SK-N-SH (cell line): ENCODE data around the gene PTPRC. TPM values are rescaled to one million over a fixed set of nuclear protein-coding genes. Genes with fewer than 3 reads are reported as not detected.

Experiments used
- CTCF ChIA-PET: fragments of 300-600, 350-600 bp; formaldehyde crosslinking; extraction: SDS; loops from one replicate; lab custom pipeline; 2021; lab: Yijun Ruan, JAX
- POLR2A ChIA-PET: fragments of 350-600 bp; sonication (Branson Sonifier 250); formaldehyde crosslinking; extraction: SDS; loops from one replicate; lab custom pipeline; 2020; ENCODE audit warnings: antibody characterized with exemption, inconsistent platforms; lab: Yijun Ruan, JAX
- DNase-seq: peaks from one replicate; pipeline ENCODE4 v3.0.0; 2012
- H2AFZ ChIP-seq: fragments of 200-600 bp; sonication (generic); 2 replicates; pipeline ENCODE4 v1.8.1; 2016; ENCODE audit warnings: antibody characterized with exemption, mild to moderate bottlenecking, low read depth
- H3F3A ChIP-seq: fragments of 200-600 bp; sonication (generic); replicated peaks from 2 replicates; pipeline ENCODE3; 2016; ENCODE audit warnings: antibody characterized with exemption, mild to moderate bottlenecking; ENCODE audit not compliant: insufficient read depth
- H3K27ac ChIP-seq, 2 experiments: fragments of 200-500 bp in 1 of 2; fragments of 200-600 bp in 1 of 2; sonication (Bioruptor generic) in 1 of 2; sonication (generic), shearing (Covaris generic) in 1 of 2; 2 replicates each; pipeline versions ENCODE4 v1.5.1 to v1.6.1; 2014 to 2016; ENCODE audit warnings: low read depth in 2 of 2, inconsistent platforms in 1 of 2, low read length in 1 of 2, mild to moderate bottlenecking in 1 of 2, mixed read lengths in 1 of 2
- H3K27me3 ChIP-seq: fragments of 200-600 bp; sonication (generic), shearing (Covaris generic); 2 replicates; pipeline ENCODE4 v1.6.1; 2016; ENCODE audit warnings: mixed run types; ENCODE audit not compliant: insufficient read depth
- H3K36me3 ChIP-seq, 2 experiments: fragments of 200-500 bp in 1 of 2; fragments of 200-600 bp in 1 of 2; sonication (Bioruptor generic) in 1 of 2; sonication (generic) in 1 of 2; replicated peaks in 1 of 2; 2 replicates each; pipeline versions ENCODE3 to v1.5.1; 2014 to 2016; ENCODE audit warnings: low read length in 1 of 2, mild to moderate bottlenecking in 1 of 2; ENCODE audit not compliant: insufficient read depth in 2 of 2, control insufficient read depth in 1 of 2
- H3K4me1 ChIP-seq, 2 experiments: fragments of 200-500 bp in 1 of 2; fragments of 200-600 bp in 1 of 2; sonication (Bioruptor generic) in 1 of 2; sonication (generic), shearing (Covaris generic) in 1 of 2; 2 replicates each; pipeline versions ENCODE4 v1.5.1 to v1.6.1; 2014 to 2016; ENCODE audit warnings: low read depth in 1 of 2, low read length in 1 of 2, mixed run types in 1 of 2; ENCODE audit not compliant: insufficient read depth in 2 of 2, control insufficient read depth in 1 of 2
- H3K4me2 ChIP-seq: fragments of 200-600 bp; sonication (generic), shearing (Covaris generic); 2 replicates; pipeline ENCODE4 v1.6.1; 2017; ENCODE audit warnings: mixed run types
- H3K4me3 ChIP-seq, 2 experiments: fragments of 200-500 bp in 1 of 2; fragments of 200-600 bp in 1 of 2; sonication (Bioruptor generic) in 1 of 2; sonication (generic), shearing (Covaris generic) in 1 of 2; 2 replicates each; pipeline versions ENCODE4 v1.5.1 to v1.8.1; 2014 to 2016; ENCODE audit warnings: low read depth in 2 of 2, inconsistent platforms in 1 of 2, low read length in 1 of 2, mild to moderate bottlenecking in 1 of 2, mixed read lengths in 1 of 2, moderate library complexity in 1 of 2
- H3K79me2 ChIP-seq: fragments of 200-600 bp; sonication (generic); 2 replicates; pipeline ENCODE4 v1.8.1; 2017; ENCODE audit warnings: mild to moderate bottlenecking; ENCODE audit not compliant: insufficient read depth
- H3K9ac ChIP-seq: fragments of 200-600 bp; sonication (generic); 2 replicates; pipeline ENCODE4 v1.6.1; 2017; ENCODE audit warnings: mixed run types
- H3K9me2 ChIP-seq: fragments of 200-600 bp; sonication (generic); 2 replicates; pipeline ENCODE4 v1.6.1; 2017; ENCODE audit warnings: mixed run types
- H3K9me3 ChIP-seq: fragments of 200-600 bp; sonication (generic); 2 replicates; pipeline ENCODE4 v1.6.1; 2017; ENCODE audit warnings: mixed run types, mild to moderate bottlenecking, moderate library complexity
- H4K20me1 ChIP-seq: fragments of 200-600 bp; sonication (generic); 2 replicates; pipeline ENCODE4 v1.6.1; 2017; ENCODE audit warnings: mild to moderate bottlenecking, mixed run types; ENCODE audit not compliant: insufficient read depth
- CHD2 ChIP-seq: fragments of 150-350 bp; IDR thresholded peaks from 2 replicates; pipeline ENCODE4 v1.6.1; 2018; ENCODE audit warnings: low read length; ENCODE audit not compliant: partially characterized antibody
- EP300 ChIP-seq, 2 experiments: IDR thresholded peaks; 2 replicates each; pipeline versions ENCODE4 v1.4.0 to v1.6.1; 2012; ENCODE audit warnings: borderline replicate concordance in 1 of 2, low read depth in 1 of 2, low read length in 1 of 2
- EZH2phosphoT487 ChIP-seq: fragments of 200-600 bp; sonication (generic); IDR thresholded peaks from 2 replicates; pipeline ENCODE4 v1.6.1; 2017; ENCODE audit warnings: low read depth, mixed run types, mild to moderate bottlenecking, antibody characterized with exemption, moderate library complexity, borderline replicate concordance
- FOXJ3 ChIP-seq: sonication (generic); formaldehyde crosslinking; IDR thresholded peaks from 2 replicates; pipeline ENCODE4 v1.5.1; 2020; ENCODE audit warnings: mild to moderate bottlenecking, missing genetic modification reagents
- FOXM1 ChIP-seq: IDR thresholded peaks from 2 replicates; pipeline ENCODE4 v1.4.0; 2012; ENCODE audit warnings: low read depth, mild to moderate bottlenecking
- GATA2 ChIP-seq: sonication (generic); formaldehyde crosslinking; IDR thresholded peaks from 2 replicates; pipeline ENCODE4 v1.5.0; 2020; ENCODE audit warnings: mild to moderate bottlenecking, missing genetic modification reagents
- MEF2A ChIP-seq: IDR thresholded peaks from 2 replicates; pipeline ENCODE4 v1.4.0; 2012; ENCODE audit warnings: low read depth, borderline replicate concordance
- MXI1 ChIP-seq: IDR thresholded peaks from 2 replicates; pipeline ENCODE4 v1.6.1; 2012; ENCODE audit warnings: mild to moderate bottlenecking, low read depth, low read length, improper control_type of control experiment
- NFIC ChIP-seq: IDR thresholded peaks from 2 replicates; pipeline ENCODE4 v1.4.0; 2012; ENCODE audit warnings: borderline replicate concordance
- NRF1 ChIP-seq: IDR thresholded peaks from 2 replicates; pipeline ENCODE4 v1.6.1; 2012; ENCODE audit warnings: low read depth, mild to moderate bottlenecking, low read length
- RAD21 ChIP-seq: IDR thresholded peaks from 2 replicates; pipeline ENCODE4 v1.6.1; 2012; ENCODE audit warnings: mild to moderate bottlenecking, low read length
- RCOR1 ChIP-seq: fragments of 150-350 bp; IDR thresholded peaks from 2 replicates; pipeline ENCODE4 v1.6.1; 2017; ENCODE audit warnings: antibody characterized with exemption, low read length
- RFX5 ChIP-seq: IDR thresholded peaks from 2 replicates; pipeline ENCODE4 v1.6.1; 2012; ENCODE audit warnings: mild to moderate bottlenecking, improper control_type of control experiment, low read length
- RXRA ChIP-seq: IDR thresholded peaks from 2 replicates; pipeline ENCODE4 v1.4.0; 2012; ENCODE audit warnings: low read depth, mild to moderate bottlenecking, borderline replicate concordance
- SIN3A ChIP-seq: IDR thresholded peaks from 2 replicates; pipeline ENCODE4 v1.6.1; 2012; ENCODE audit warnings: low read depth, mild to moderate bottlenecking, low read length, moderate library complexity, borderline replicate concordance
- TAF1 ChIP-seq: IDR thresholded peaks from 2 replicates; pipeline ENCODE4 v1.6.1; 2012; ENCODE audit warnings: low read depth, mild to moderate bottlenecking, low read length, moderate library complexity, borderline replicate concordance
- TCF12 ChIP-seq: IDR thresholded peaks from 2 replicates; pipeline ENCODE4 v1.4.0; 2012
- TEAD4 ChIP-seq: IDR thresholded peaks from 2 replicates; pipeline ENCODE4 v1.4.0; 2012; ENCODE audit warnings: mild to moderate bottlenecking, borderline replicate concordance; ENCODE audit not compliant: insufficient read depth
- YY1 ChIP-seq: IDR thresholded peaks from 2 replicates; pipeline ENCODE4 v1.4.0; 2012; ENCODE audit warnings: low read depth, mild to moderate bottlenecking
- WGBS: methylation state at CpG from one replicate; pipeline ENCODE4 v1.1.6; 2017; ENCODE audit warnings: low lambda C conversion rate; 5-methylcytosine and 5-hydroxymethylcytosine counted together
- polyA plus RNA-seq, 3 experiments: library from polyadenylated mRNA; depleted of rRNA; stranded (reverse); fragments of >200 nt; gene quantifications; 2 replicates each; pipeline ENCODE4 v1.2.3, GENCODE V29; 2012
- TF ChIP-seq, protein P1 (sequence below): IDR thresholded peaks from 2 replicates; pipeline ENCODE4 v1.4.0; 2012; ENCODE audit warnings: low read depth, borderline replicate concordance
- TF ChIP-seq, protein P2 (sequence below): IDR thresholded peaks from 2 replicates; pipeline ENCODE4; 2012

The PTPRC gene
- polyA plus RNA-seq, 1 of the 3 experiments (the other 2 are of a cell fraction): 0.03 TPM

DNA sequence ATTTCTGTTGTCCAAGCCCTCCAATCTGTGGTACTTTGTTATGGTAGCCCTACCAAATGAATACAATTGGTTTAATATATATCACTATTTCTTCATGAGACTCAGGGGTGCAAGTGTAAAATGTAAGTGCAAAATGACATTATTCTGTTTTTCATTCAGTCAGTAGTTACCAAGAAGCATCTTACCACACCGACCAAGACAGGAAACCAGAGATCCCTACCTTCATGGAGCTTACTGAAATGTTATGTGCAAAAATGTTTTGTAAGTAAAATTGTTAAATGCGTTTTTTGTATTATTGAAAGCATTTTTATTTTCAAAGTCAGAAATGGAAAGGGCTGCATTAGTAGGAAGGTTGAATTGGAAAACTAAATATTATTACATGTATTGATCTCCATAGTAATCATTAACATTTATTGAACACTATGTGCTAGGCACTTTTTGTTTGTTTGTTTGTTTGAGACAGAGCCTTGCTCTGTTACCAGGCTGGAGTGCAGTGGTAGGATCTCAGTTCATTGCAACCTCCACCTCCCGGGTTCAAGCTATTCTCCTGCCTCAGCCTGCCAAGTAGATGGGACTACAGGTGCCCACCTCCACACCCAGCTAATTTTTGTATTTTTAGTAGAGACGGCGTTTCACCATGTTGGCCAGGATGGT, 166.8 kb downstream of the PTPRC start:
- 83% methylated on average over 5 of the region's 5 CpGs for WGBS
- Histone ChIP-seq H3K27me3 (no peaks in the 10 kb centered on the region), H2AFZ (no peak overlapping the region), H3K4me2 (no peak overlapping the region), H3K4me1 (no peaks in the 10 kb centered on the region; a peak in 1 of 4 replicates), H4K20me1 (no peaks in the 10 kb centered on the region), H3K9me3 (no peaks in the 10 kb centered on the region), H3F3A (no peaks in the 10 kb centered on the region), H3K79me2 (no peaks in the 10 kb centered on the region), H3K9me2 (no peaks in the 10 kb centered on the region), H3K9ac (no peak overlapping the region), H3K36me3 (peaks cover 0 to 3% of the 10 kb centered on the region in 2 experiments), H3K27ac (no peak overlapping the region), H3K4me3 (no peak overlapping the region)
- TF ChIP-seq, protein P1, sequence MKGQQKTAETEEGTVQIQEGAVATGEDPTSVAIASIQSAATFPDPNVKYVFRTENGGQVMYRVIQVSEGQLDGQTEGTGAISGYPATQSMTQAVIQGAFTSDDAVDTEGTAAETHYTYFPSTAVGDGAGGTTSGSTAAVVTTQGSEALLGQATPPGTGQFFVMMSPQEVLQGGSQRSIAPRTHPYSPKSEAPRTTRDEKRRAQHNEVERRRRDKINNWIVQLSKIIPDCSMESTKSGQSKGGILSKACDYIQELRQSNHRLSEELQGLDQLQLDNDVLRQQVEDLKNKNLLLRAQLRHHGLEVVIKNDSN: no peak
- TF ChIP-seq EP300 (IDR thresholded peaks at IDR 0.05; ENCODE audit: borderline replicate concordance in 1 of 2, low read depth in 1 of 2, low read length in 1 of 2) (no peak), RFX5 (no peak), EZH2phosphoT487 (no peak), MEF2A (no peak), SIN3A (no peak), TEAD4 (no peak), NFIC (no peak), RXRA (no peak)
- CTCF ChIA-PET: no interaction called here
- POLR2A ChIA-PET: no interaction called here
- no peak for DNase-seq

DNA sequence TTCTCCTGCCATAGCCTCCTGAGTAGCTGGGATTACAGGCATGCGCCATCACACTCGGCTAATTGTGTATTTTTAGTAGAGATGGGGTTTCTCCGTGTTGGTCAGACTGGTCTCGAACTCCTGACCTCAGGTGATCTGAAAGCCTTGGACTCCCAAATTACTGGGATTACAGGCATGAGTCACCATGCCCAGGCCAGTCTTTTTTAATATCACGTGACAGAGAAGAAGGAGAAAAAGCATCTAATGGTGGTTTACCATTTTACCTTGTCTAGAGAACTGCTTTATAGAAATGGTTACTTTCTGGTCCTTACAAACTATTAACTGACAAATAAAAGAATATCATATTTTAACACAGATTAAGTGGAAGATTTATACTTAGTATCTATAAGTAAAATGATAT, 168.0 kb downstream of the PTPRC start:
- no peaks in the 10 kb centered on the region for H4K20me1 ChIP-seq
- no peak for DNase-seq
- no peak overlapping the region for H3K4me3 ChIP-seq
- ChIA-PET CTCF (no interaction called here), POLR2A (no interaction called here)
- TF ChIP-seq NRF1 (no peak), GATA2 (CRISPR knock-in tag) (no peak), RAD21 (no peak), MEF2A (no peak), RCOR1 (no peak), FOXJ3 (no peak), MXI1 (no peak), FOXM1 (no peak), TAF1 (no peak), CHD2 (no peak), SIN3A (no peak), TCF12 (no peak), YY1 (no peak)
- TF ChIP-seq, protein P1: no peak
- TF ChIP-seq, protein P2, sequence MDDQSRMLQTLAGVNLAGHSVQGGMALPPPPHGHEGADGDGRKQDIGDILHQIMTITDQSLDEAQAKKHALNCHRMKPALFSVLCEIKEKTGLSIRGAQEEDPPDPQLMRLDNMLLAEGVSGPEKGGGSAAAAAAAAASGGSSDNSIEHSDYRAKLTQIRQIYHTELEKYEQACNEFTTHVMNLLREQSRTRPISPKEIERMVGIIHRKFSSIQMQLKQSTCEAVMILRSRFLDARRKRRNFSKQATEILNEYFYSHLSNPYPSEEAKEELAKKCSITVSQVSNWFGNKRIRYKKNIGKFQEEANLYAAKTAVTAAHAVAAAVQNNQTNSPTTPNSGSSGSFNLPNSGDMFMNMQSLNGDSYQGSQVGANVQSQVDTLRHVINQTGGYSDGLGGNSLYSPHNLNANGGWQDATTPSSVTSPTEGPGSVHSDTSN: no peak
- H3K27me3 ChIP-seq: no peaks in the 10 kb centered on the region
- no peaks in the 10 kb centered on the region for H3F3A ChIP-seq
- H3K4me2 ChIP-seq: no peak overlapping the region
- WGBS: 82% methylated on average over 5 of the region's 5 CpGs
- no peaks in the 10 kb centered on the region for H3K9me3 ChIP-seq
- no peak overlapping the region for H3K9ac ChIP-seq
- H3K4me1 ChIP-seq: no peaks in the 10 kb centered on the region; a peak in 1 of 4 replicates
- no peaks in the 10 kb centered on the region for H3K9me2 ChIP-seq
- H3K36me3 ChIP-seq: peaks cover 0 to 3% of the 10 kb centered on the region in 2 experiments
- no peaks in the 10 kb centered on the region for H3K79me2 ChIP-seq
- no peak overlapping the region for H3K27ac ChIP-seq
- no peak overlapping the region for H2AFZ ChIP-seq
